Ovary (tissue), 3 donors: ENCODE results near the gene DDX46.

Experiments used
- POLR2A ChIP-seq: fragments of 450-650 bp; IDR thresholded peaks from one replicate; pipeline ENCODE4 v1.6.1; 2017; ENCODE audit warnings: antibody characterized with exemption, mild to moderate bottlenecking, moderate library complexity
- TF ChIP-seq, protein P1 (sequence below), 3 donors: fragments of 450-650 bp in 2 of 3; fragments of 200-600 bp in 1 of 3; IDR thresholded peaks; one replicate each; pipeline versions ENCODE4 v1.5.1 to v1.8.0; 2016 to 2022; ENCODE audit warnings: antibody characterized with exemption in 3 of 3, mild to moderate bottlenecking in 1 of 3
- donor health status: DM: no; HTN: no; CAD: no.

- TF ChIP-seq, protein P1, sequence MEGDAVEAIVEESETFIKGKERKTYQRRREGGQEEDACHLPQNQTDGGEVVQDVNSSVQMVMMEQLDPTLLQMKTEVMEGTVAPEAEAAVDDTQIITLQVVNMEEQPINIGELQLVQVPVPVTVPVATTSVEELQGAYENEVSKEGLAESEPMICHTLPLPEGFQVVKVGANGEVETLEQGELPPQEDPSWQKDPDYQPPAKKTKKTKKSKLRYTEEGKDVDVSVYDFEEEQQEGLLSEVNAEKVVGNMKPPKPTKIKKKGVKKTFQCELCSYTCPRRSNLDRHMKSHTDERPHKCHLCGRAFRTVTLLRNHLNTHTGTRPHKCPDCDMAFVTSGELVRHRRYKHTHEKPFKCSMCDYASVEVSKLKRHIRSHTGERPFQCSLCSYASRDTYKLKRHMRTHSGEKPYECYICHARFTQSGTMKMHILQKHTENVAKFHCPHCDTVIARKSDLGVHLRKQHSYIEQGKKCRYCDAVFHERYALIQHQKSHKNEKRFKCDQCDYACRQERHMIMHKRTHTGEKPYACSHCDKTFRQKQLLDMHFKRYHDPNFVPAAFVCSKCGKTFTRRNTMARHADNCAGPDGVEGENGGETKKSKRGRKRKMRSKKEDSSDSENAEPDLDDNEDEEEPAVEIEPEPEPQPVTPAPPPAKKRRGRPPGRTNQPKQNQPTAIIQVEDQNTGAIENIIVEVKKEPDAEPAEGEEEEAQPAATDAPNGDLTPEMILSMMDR (IDR thresholded peaks at IDR 0.05) = no peak
- no peak for TF ChIP-seq POLR2A
Observed at GRCh38 chr5:134817006-134817405, 58.4 kb downstream of the DDX46 start.
